Lung microvascular endothelial cell (primary cell): Measurements from ENCODE around the gene OSBPL6. TPM values are rescaled to one million over a fixed set of nuclear protein-coding genes. Genes with fewer than 3 reads are reported as not detected.

Experiments
- DNase-seq, 2 donors: peaks; one replicate each; pipeline versions ENCODE4 v3.0.0 to v3.0.0-alpha.2; 2010; ENCODE audit warnings: low read depth in 2 of 2
- total RNA-seq: library from RNA; depleted of rRNA; stranded (reverse); fragments of >200 nt; gene quantifications from 2 replicates; pipeline ENCODE4 v1.2.1, GENCODE V29; 2014

OSBPL6 gene
- total RNA-seq, 1 donor from 2014 or later, result 4.0 TPM

GRCh38 chr2:178238750-178239149 is 44.4 kb downstream of the OSBPL6 start:
- no peak for DNase-seq

- DNase-seq, result peak; percentile 93 to 95
Measured at GRCh38 chr2:178241844-178242551, 47.7 kb downstream of the OSBPL6 start.

- DNase-seq, result no peak
Measured at GRCh38 chr2:178242552-178242883, 48.2 kb downstream of the OSBPL6 start.

GRCh38 chr2:178243961-178244360 is 49.6 kb downstream of the OSBPL6 start:
- no peak for DNase-seq

- DNase-seq, result no peak
Measured at GRCh38 chr2:178244777-178245176, 50.5 kb downstream of the OSBPL6 start.

GRCh38 chr2:178246696-178247095 is 52.4 kb downstream of the OSBPL6 start:
- no peak for DNase-seq

- no peak for DNase-seq
Measured at GRCh38 chr2:178247250-178247649, 52.9 kb downstream of the OSBPL6 start.

GRCh38 chr2:178250429-178250828 is 56.1 kb downstream of the OSBPL6 start:
- DNase-seq, result no peak

GRCh38 chr2:178251151-178251955 is 57.0 kb downstream of the OSBPL6 start:
- DNase-seq, result peak in 1 of 2 donors; percentile 24

GRCh38 chr2:178256382-178257042 is 62.2 kb downstream of the OSBPL6 start:
- DNase-seq, result no peak

- DNase-seq, result no peak
Measured at GRCh38 chr2:178257127-178257526, 62.8 kb downstream of the OSBPL6 start.

GRCh38 chr2:178258916-178259315 is 64.6 kb downstream of the OSBPL6 start:
- DNase-seq, result peak in 1 of 2 donors; percentile 57

GRCh38 chr2:178263159-178263860 is 69.0 kb downstream of the OSBPL6 start:
- no peak for DNase-seq

GRCh38 chr2:178264211-178264610 is 69.9 kb downstream of the OSBPL6 start:
- no peak for DNase-seq

- no peak for DNase-seq
Measured at GRCh38 chr2:178265851-178266250, 71.5 kb downstream of the OSBPL6 start.

GRCh38 chr2:178266445-178266844 is 72.1 kb downstream of the OSBPL6 start:
- no peak for DNase-seq

GRCh38 chr2:178267660-178268059 is 73.3 kb downstream of the OSBPL6 start:
- DNase-seq, result no peak

- no peak for DNase-seq
Measured at GRCh38 chr2:178268435-178268834, 74.1 kb downstream of the OSBPL6 start.

- no peak for DNase-seq
Measured at GRCh38 chr2:178269438-178270224, 75.3 kb downstream of the OSBPL6 start.

- DNase-seq, result no peak
Measured at GRCh38 chr2:178270338-178270737, 76.0 kb downstream of the OSBPL6 start.

GRCh38 chr2:178271094-178271493 is 76.8 kb downstream of the OSBPL6 start:
- no peak for DNase-seq
